Gastroesophageal sphincter (tissue), 4 donors: Measurements from ENCODE around the gene DCDC1. TPM values are rescaled to one million over a fixed set of nuclear protein-coding genes. Genes with fewer than 3 reads are reported as not detected.

Experiments
- ATAC-seq: fragments of 150-250 bp; one replicate; pipeline ENCODE4 v1.9.1; 2016; ENCODE audit warnings: mild to moderate bottlenecking, moderate library complexity
- H3K27ac ChIP-seq, 4 donors: fragments of 200-600 bp; sonication (generic) in 3 of 4; 1 replicate in 3 of 4; 2 replicates in 1 of 4; pipeline ENCODE4 v1.5.1; 2016 to 2019
- H3K27me3 ChIP-seq: fragments of 200-600 bp; sonication (generic); one replicate; pipeline ENCODE4 v1.5.1; 2019
- H3K36me3 ChIP-seq, 2 donors: fragments of 200-600 bp; sonication (generic); one replicate each; pipeline ENCODE4 v1.5.1; 2019; ENCODE audit warnings: control low read depth in 1 of 2
- H3K4me1 ChIP-seq, 3 donors: fragments of 200-600 bp; sonication (generic); 1 replicate in 2 of 3; 2 replicates in 1 of 3; pipeline ENCODE4 v1.5.1; 2016 to 2019; ENCODE audit warnings: control low read depth in 2 of 3
- H3K4me3 ChIP-seq, 2 donors: fragments of 200-600 bp; sonication (generic); one replicate each; pipeline ENCODE4 v1.5.1; 2019; ENCODE audit warnings: mild to moderate bottlenecking in 1 of 2, moderate library complexity in 1 of 2
- H3K9me3 ChIP-seq, 3 donors: fragments of 200-600 bp; sonication (generic); one replicate each; pipeline ENCODE4 v1.5.1; 2017 to 2019; ENCODE audit warnings: control low read depth in 2 of 3
- CTCF ChIP-seq, 4 experiments: fragments of 200-600 bp in 2 of 4; fragments of 450-650 bp in 2 of 4; sonication (generic) in 1 of 4; IDR thresholded peaks; one replicate each; pipeline ENCODE4 v1.5.1; 2017 to 2019; ENCODE audit warnings: antibody characterized with exemption in 4 of 4, mild to moderate bottlenecking in 2 of 4, moderate library complexity in 2 of 4
- EP300 ChIP-seq: sonication (generic); formaldehyde crosslinking; IDR thresholded peaks from one replicate; pipeline ENCODE4 v1.6.1; 2017; ENCODE audit warnings: antibody characterized with exemption, mild to moderate bottlenecking
- POLR2A ChIP-seq, 2 donors: fragments of 450-650 bp; IDR thresholded peaks; one replicate each; pipeline ENCODE4 v1.6.1; 2017; ENCODE audit warnings: antibody characterized with exemption in 2 of 2, mild to moderate bottlenecking in 2 of 2, moderate library complexity in 1 of 2
- POLR2AphosphoS5 ChIP-seq: sonication (generic); formaldehyde crosslinking; IDR thresholded peaks from one replicate; pipeline ENCODE4 v1.6.1; 2017; ENCODE audit warnings: antibody characterized with exemption
- WGBS, 2 donors: methylation state at CpG; one replicate each; pipeline ENCODE4 v1.1.5; 2018; ENCODE audit warnings: low coverage in 1 of 2; 5-methylcytosine and 5-hydroxymethylcytosine counted together
- total RNA-seq, 4 donors: library from RNA; depleted of rRNA; stranded (reverse); fragments of >200 nt; gene quantifications; one replicate each; pipeline ENCODE4 v1.1.0, GENCODE V29; 2016

The DCDC1 gene
- total RNA-seq, 4 donors from 2014 or later, result 0.13 to 0.35 TPM; not detected in 2

- peaks cover 0 to 8% (median 0%) of the 10 kb centered on the region in 3 donors for H3K4me1 ChIP-seq
- whole genome bisulfite sequencing, 2 donors, result 65 to 85% methylated on average over 3 to 4 of the region's 4 CpGs
- no peak overlapping the region for H3K27ac ChIP-seq
- H3K27me3 ChIP-seq, result no peaks in the 10 kb centered on the region
- H3K9me3 ChIP-seq, result peaks cover 0 to 4% (median 0%) of the 10 kb centered on the region in 3 donors
- H3K36me3 ChIP-seq, result no peaks in the 10 kb centered on the region
- no peak for ATAC-seq
- H3K4me3 ChIP-seq, result no peak overlapping the region
- no peak for TF ChIP-seq POLR2A (IDR thresholded peaks at IDR 0.05)
- TF ChIP-seq CTCF (IDR thresholded peaks at IDR 0.05), result no peak
- no peak for TF ChIP-seq POLR2AphosphoS5
- TF ChIP-seq EP300, result no peak
These were observed 45.9 kb upstream of the DCDC1 start for GRCh38 chr11:31415435-31415834.

GRCh38 chr11:31414338-31414737 is 44.8 kb upstream of the DCDC1 start:
- H3K27ac ChIP-seq, result no peak overlapping the region
- H3K27me3 ChIP-seq, result no peaks in the 10 kb centered on the region
- no peak for ATAC-seq
- TF ChIP-seq CTCF (IDR thresholded peaks at IDR 0.05), result no peak
- no peak for TF ChIP-seq POLR2AphosphoS5
- no peak for TF ChIP-seq POLR2A (IDR thresholded peaks at IDR 0.05)
- no peak for TF ChIP-seq EP300
- 72 to 84% methylated on average over 3 of the region's 3 CpGs for WGBS, 2 donors
- H3K4me1 ChIP-seq, result peaks cover 0 to 8% (median 0%) of the 10 kb centered on the region in 3 donors
- peaks cover 0 to 4% (median 0%) of the 10 kb centered on the region in 3 donors for H3K9me3 ChIP-seq
- H3K4me3 ChIP-seq, result no peak overlapping the region
- no peaks in the 10 kb centered on the region for H3K36me3 ChIP-seq

GRCh38 chr11:31412946-31413345 is 43.4 kb upstream of the DCDC1 start:
- TF ChIP-seq POLR2A (IDR thresholded peaks at IDR 0.05) (no peak), CTCF (IDR thresholded peaks at IDR 0.05) (no peak), POLR2AphosphoS5 (no peak), EP300 (no peak)
- 86 to 93% methylated on average over 2 of the region's 2 CpGs for WGBS, 2 donors
- no peak for ATAC-seq

GRCh38 chr11:31408201-31408600 is 38.7 kb upstream of the DCDC1 start:
- H3K4me1 ChIP-seq, result no peaks in the 10 kb centered on the region
- H3K27me3 ChIP-seq, result no peaks in the 10 kb centered on the region
- no peak for TF ChIP-seq EP300
- TF ChIP-seq POLR2AphosphoS5, result no peak
- no peak for TF ChIP-seq POLR2A (IDR thresholded peaks at IDR 0.05)
- no peak for TF ChIP-seq CTCF (IDR thresholded peaks at IDR 0.05)
- 94% methylated on average over 2 of the region's 2 CpGs; no CpG with 5 or more reads in 1 of the 2 donors for WGBS, 2 donors
- no peak for ATAC-seq
- H3K4me3 ChIP-seq, result no peak overlapping the region
- H3K36me3 ChIP-seq, result peaks cover 0 to 4% of the 10 kb centered on the region in 2 donors
- H3K9me3 ChIP-seq, result peaks cover 0 to 4% (median 0%) of the 10 kb centered on the region in 3 donors
- no peak overlapping the region for H3K27ac ChIP-seq

More at GRCh38 chr11:31412946-31413345, 43.4 kb upstream of the DCDC1 start:
- H3K4me3 ChIP-seq, result no peak overlapping the region
- H3K27me3 ChIP-seq, result no peaks in the 10 kb centered on the region
- peaks cover 0 to 3% of the 10 kb centered on the region in 2 donors for H3K36me3 ChIP-seq
- H3K9me3 ChIP-seq, result peaks cover 0 to 4% (median 0%) of the 10 kb centered on the region in 3 donors
- no peak overlapping the region for H3K27ac ChIP-seq
- H3K4me1 ChIP-seq, result peaks cover 0 to 8% (median 0%) of the 10 kb centered on the region in 3 donors

GRCh38 chr11:31404614-31405013 is 35.1 kb upstream of the DCDC1 start:
- Histone ChIP-seq H3K36me3 (peaks cover 0 to 12% of the 10 kb centered on the region in 2 donors), H3K4me3 (no peak overlapping the region), H3K27ac (no peak overlapping the region), H3K4me1 (no peaks in the 10 kb centered on the region), H3K9me3 (peaks cover 0 to 3% (median 0%) of the 10 kb centered on the region in 3 donors), H3K27me3 (no peaks in the 10 kb centered on the region)
- no peak for TF ChIP-seq CTCF (IDR thresholded peaks at IDR 0.05)
- no peak for TF ChIP-seq POLR2AphosphoS5
- TF ChIP-seq EP300, result no peak
- TF ChIP-seq POLR2A (IDR thresholded peaks at IDR 0.05), result no peak
- no peak for ATAC-seq
